K562 (cell line): ENCODE measurements around the gene NT5C. TPM values are rescaled to one million over a fixed set of nuclear protein-coding genes. Genes with fewer than 3 reads are reported as not detected.

Experiments
- ATAC-seq: fragments of 200-7000 bp; cut with Tn5 transposase; 3 replicates; pipeline ENCODE4 v1.9.1; 2020; ENCODE audit warnings: moderate library complexity
- BruUV-seq: library from RNA; stranded (reverse); fragments of 400-500 nt; replicated peaks from 2 replicates; lab custom pipeline; 2021; lab: Mats Ljungman, UMichigan
- CTCF ChIA-PET: fragments of 300-600 bp; formaldehyde crosslinking; extraction: SDS; loops from one replicate; lab custom pipeline; 2021; ENCODE audit warnings: low intra/inter-chr PET ratio; lab: Yijun Ruan, JAX
- POLR2A ChIA-PET: fragments of 300-600, 350-650 bp; sonication (Branson Sonifier 250); formaldehyde crosslinking; extraction: SDS; loops from one replicate; lab custom pipeline; 2021; ENCODE audit warnings: antibody characterized with exemption, inconsistent platforms; lab: Yijun Ruan, JAX
- DNase-seq, 4 experiments: peaks; one replicate each; pipeline versions ENCODE4 v3.0.0 to v3.0.0-alpha.2; 2011 to 2018; ENCODE audit warnings: low spot score in 3 of 4, mixed read lengths in 3 of 4; ENCODE audit errors: extremely low read depth in 1 of 4
- FAIRE-seq: peaks from 2 replicates; lab custom pipeline; 2011; peaks lifted over from hg19 to GRCh38; lab: Jason Lieb, UNC
- H2AFZ ChIP-seq: 2 replicates; pipeline ENCODE4 v1.6.0; 2011; ENCODE audit warnings: low read depth, low read length, control low read depth, inconsistent platforms
- H3K27ac ChIP-seq: fragments of 200-600 bp; 3 replicates; pipeline ENCODE4 v1.8.0; 2011; ENCODE audit warnings: low read depth, mild to moderate bottlenecking, control low read depth, inconsistent platforms, low read length, moderate library complexity, mixed read lengths; ENCODE audit errors: extremely low read depth
- H3K27me3 ChIP-seq, 2 experiments: fragments of 300-600 bp in 1 of 2; 2 replicates in 1 of 2; 3 replicates in 1 of 2; pipeline versions ENCODE4 v1.6.0 to v1.8.0; 2011; ENCODE audit warnings: inconsistent platforms in 2 of 2, low read length in 2 of 2, mild to moderate bottlenecking in 1 of 2, mixed read lengths in 1 of 2, moderate library complexity in 1 of 2; ENCODE audit not compliant: control insufficient read depth in 2 of 2, insufficient read depth in 2 of 2
- H3K36me3 ChIP-seq: fragments of 300-600 bp; 3 replicates; pipeline ENCODE4 v1.8.0; 2011; ENCODE audit warnings: mild to moderate bottlenecking, low read length, inconsistent platforms; ENCODE audit not compliant: control insufficient read depth, insufficient read depth
- H3K4me1 ChIP-seq, 2 experiments: fragments of 200-600 bp in 1 of 2; replicated peaks in 1 of 2; 2 replicates in 1 of 2; 3 replicates in 1 of 2; pipeline versions ENCODE4 v1.5.1 to v1.8.0; 2011; ENCODE audit warnings: inconsistent platforms in 2 of 2, low read length in 2 of 2, mild to moderate bottlenecking in 1 of 2, mixed read lengths in 1 of 2, moderate library complexity in 1 of 2; ENCODE audit not compliant: control insufficient read depth in 2 of 2, insufficient read depth in 2 of 2
- H3K4me2 ChIP-seq: 2 replicates; pipeline ENCODE4 v1.6.1; 2011; ENCODE audit warnings: low read length, control low read depth, inconsistent platforms, mixed read lengths; ENCODE audit not compliant: insufficient read depth
- H3K4me3 ChIP-seq: fragments of 200-600 bp; sonication (generic), shearing (Covaris generic); 2 replicates; pipeline ENCODE4 v1.5.1; 2016; ENCODE audit warnings: control low read depth, inconsistent platforms
- H3K79me2 ChIP-seq: fragments of 200-600 bp; 3 replicates; pipeline ENCODE4 v1.8.0; 2011; ENCODE audit warnings: low read length, inconsistent platforms; ENCODE audit not compliant: control insufficient read depth, insufficient read depth
- H3K9ac ChIP-seq, 2 experiments: 2 replicates each; pipeline versions ENCODE4 v1.6.0 to v1.6.1; 2011; ENCODE audit warnings: low read depth in 2 of 2, low read length in 2 of 2, control low read depth in 1 of 2, inconsistent platforms in 1 of 2, mild to moderate bottlenecking in 1 of 2, mixed read lengths in 1 of 2; ENCODE audit not compliant: insufficient read depth in 1 of 2
- H3K9me1 ChIP-seq: one replicate; pipeline ENCODE4 v1.6.0; 2011; ENCODE audit warnings: inconsistent platforms, mild to moderate bottlenecking, low read length, moderate library complexity; ENCODE audit not compliant: control insufficient read depth, insufficient read depth
- H3K9me3 ChIP-seq: replicated peaks from 2 replicates; pipeline ENCODE4 v1.5.1; 2011; ENCODE audit warnings: low read depth, low read length, inconsistent platforms; ENCODE audit not compliant: control insufficient read depth, insufficient read depth
- H4K20me1 ChIP-seq: replicated peaks from 2 replicates; pipeline ENCODE4 v1.6.1; 2011; ENCODE audit warnings: low read length, inconsistent platforms, mixed read lengths; ENCODE audit not compliant: control insufficient read depth, insufficient read depth
- ARID4B ChIP-seq: sonication (generic); formaldehyde crosslinking; IDR thresholded peaks from 2 replicates; pipeline ENCODE4 v1.8.0; 2022; ENCODE audit warnings: mild to moderate bottlenecking, missing genetic modification reagents
- CAMTA2 ChIP-seq: fragments of 250-450 bp; sonication (Bioruptor Pico); conservative IDR thresholded peaks from 2 replicates; pipeline ENCODE4 v1.5.1; 2022
- CTCFL ChIP-seq: IDR thresholded peaks from 2 replicates; pipeline ENCODE4 v1.6.1; 2011; ENCODE audit warnings: borderline replicate concordance, low read depth, mild to moderate bottlenecking, moderate library complexity, low read length; ENCODE audit not compliant: insufficient read depth, poor library complexity, severe bottlenecking
- ELF1 ChIP-seq: fragments of 200-800 bp; sonication (Bioruptor generic); IDR thresholded peaks from 2 replicates; pipeline ENCODE4 v1.6.1; 2016; ENCODE audit warnings: missing genetic modification characterization, missing compliant biosample characterization
- HMGN3 ChIP-seq: IDR thresholded peaks from 2 replicates; pipeline ENCODE4 v1.6.1; 2011; ENCODE audit warnings: borderline replicate concordance, low read depth, mild to moderate bottlenecking, mixed read lengths, low read length; ENCODE audit not compliant: insufficient read length; ENCODE audit errors: extremely low read depth
- KLF16 ChIP-seq: IDR thresholded peaks from 2 replicates; pipeline ENCODE4 v1.6.1; 2016; ENCODE audit warnings: antibody characterized with exemption
- MNT ChIP-seq, 2 experiments: fragments of 450-650 bp; conservative IDR thresholded peaks; 2 replicates each; pipeline ENCODE4 v1.6.1; 2017; ENCODE audit warnings: mild to moderate bottlenecking in 2 of 2, moderate library complexity in 2 of 2
- NFYB ChIP-seq: IDR thresholded peaks from 2 replicates; pipeline ENCODE4 v1.6.1; 2011; ENCODE audit warnings: mild to moderate bottlenecking, moderate library complexity; ENCODE audit not compliant: insufficient read length; ENCODE audit errors: extremely low read depth
- SLC30A9 ChIP-seq: fragments of 250-450 bp; sonication (Bioruptor Pico); IDR thresholded peaks from 2 replicates; pipeline ENCODE4 v1.8.0; 2022; ENCODE audit warnings: mild to moderate bottlenecking, moderate library complexity
- WGBS: fragments of 100-300 bp; shearing (Covaris generic); methylation state at CpG from one replicate; pipeline ENCODE4 v1.1.6; 2016; ENCODE audit warnings: low coverage, mixed read lengths; ENCODE audit not compliant: insufficient coverage; ENCODE audit errors: missing lambda C conversion rate; 5-methylcytosine and 5-hydroxymethylcytosine counted together
- in situ Hi-C: fragments of 300-500 bp; cut with MboI; formaldehyde crosslinking; loops from 4 replicates; pipeline ENCODE4 v1.15.0; 2018; ENCODE audit warnings: inconsistent platforms, mixed read lengths
- intact Hi-C: fragments of 100-400 bp; cut with micrococcal nuclease; formaldehyde crosslinking; loops from 2 replicates; pipeline ENCODE4 v1.14.2; 2022
- polyA plus RNA-seq, 8 experiments: library from polyadenylated mRNA; depleted of rRNA in 4 of 8; stranded (reverse) in 5 of 8; unstranded in 3 of 8; fragments of >200 nt; fragmentation: Nextera tagmentation in 2 of 8; fragmentation: Illumina TruSeq in 1 of 8; extraction: Ambion mirVana in 2 of 8; extraction: Trizol in 1 of 8; gene quantifications; 2 replicates each; pipeline versions ENCODE4 v1.2.1 to v1.2.3, GENCODE V29; 2011 to 2014; ENCODE audit warnings: inconsistent platforms in 1 of 8, missing spikeins in 1 of 8
- total RNA-seq, 7 experiments: library from RNA; depleted of rRNA in 6 of 7; stranded (reverse); fragments of >200 nt in 6 of 7; fragmentation: Illumina TruSeq in 2 of 7; extraction: Trizol in 2 of 7; gene quantifications; 2 replicates each; pipeline versions ENCODE4 v1.2.1 to v1.2.3, GENCODE V29; 2011 to 2021; ENCODE audit warnings: low replicate concordance in 1 of 7

NT5C gene
- total and polyA plus RNA-seq, 9 of the 15 experiments (the other 6 are each of a cell fraction or from before 2014, with no cell fraction given), result 2.9 to 205 (median 45.0) TPM

DNA sequence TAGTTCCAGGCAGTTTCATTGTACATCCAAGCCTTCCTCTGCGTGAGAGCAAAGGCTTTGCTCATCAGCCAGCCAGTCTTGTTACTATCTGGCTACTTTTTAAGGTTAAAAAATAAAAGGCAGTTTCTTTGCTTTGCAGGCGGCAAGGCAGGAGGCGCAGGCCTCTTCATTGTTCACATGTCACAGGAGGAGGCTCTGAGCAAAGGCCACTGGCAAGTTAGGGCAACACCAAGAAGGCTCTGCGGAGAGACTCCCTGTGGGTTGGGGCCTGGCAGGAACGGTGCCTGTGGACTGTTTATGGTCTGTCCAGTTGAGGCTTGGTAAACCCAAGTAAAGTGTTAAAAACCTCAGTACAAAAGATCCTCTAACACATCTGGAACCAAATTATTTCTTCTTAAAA, 3.9 kb upstream of the NT5C start:
- in situ Hi-C loops (no loop called here), intact Hi-C loops (no loop called here)
- ATAC-seq (no peak), DNase-seq (no peak), FAIRE-seq (no peak)
- CTCF ChIA-PET, result no interaction called here
- no TSS peak for BruUV-seq
- POLR2A ChIA-PET, result interaction anchor here (0.7 to 6.3 kb wide), 4 partner anchors 8 to 125 kb away, joined by 3 to 58 read pairs (median 28); no protein-coding TSS in a partner anchor
- Histone ChIP-seq H3K27ac (no peak overlapping the region; the same call in 2 of the 3 replicates), H3K4me2 (no peak overlapping the region), H3K4me1 (peaks cover 8 to 23% of the 10 kb centered on the region in 2 experiments; a peak in 4 of 5 replicates), H3K9me3 (no peaks in the 10 kb centered on the region), H3K79me2 (peaks cover 14% of the 10 kb centered on the region), H3K9me1 (no peaks in the 10 kb centered on the region), H4K20me1 (no peaks in the 10 kb centered on the region), H3K27me3 (no peaks in the 10 kb centered on the region), H2AFZ (no peak overlapping the region), H3K4me3 (no peak overlapping the region), H3K36me3 (peaks cover 53% of the 10 kb centered on the region), H3K9ac (no peak overlapping the region)
- 82% methylated on average over 5 of the region's 5 CpGs for WGBS
- TF ChIP-seq MNT (conservative IDR thresholded peaks at IDR 0.05) (no peak), KLF16 (no peak), HMGN3 (no peak), CTCFL (no peak), ARID4B (no peak), NFYB (no peak), SLC30A9 (no peak), CAMTA2 (CRISPR knock-in tag) (no peak), ELF1 (tag) (no peak)
